Activated CD8-positive, alpha-beta memory T cell treated with anti-CD3 and anti-CD28 coated beads, Interleukin-2, amount 50 U/mL, for 4 hours (primary cell): Measurements from ENCODE around the gene COBLL1.
A peak's percentile ranks its signal among the peaks of the same experiment; 100 is the strongest.
"Not testable (repeated sequence)": the region's sequence is repeated elsewhere in the genome, so short reads cannot be mapped to it uniquely, and the experiment has no call there.

ENCODE experiments used
- DNase-seq: peaks from one replicate; pipeline ENCODE4 v3.0.0-alpha.2; 2020

COBLL1 gene, protein sequence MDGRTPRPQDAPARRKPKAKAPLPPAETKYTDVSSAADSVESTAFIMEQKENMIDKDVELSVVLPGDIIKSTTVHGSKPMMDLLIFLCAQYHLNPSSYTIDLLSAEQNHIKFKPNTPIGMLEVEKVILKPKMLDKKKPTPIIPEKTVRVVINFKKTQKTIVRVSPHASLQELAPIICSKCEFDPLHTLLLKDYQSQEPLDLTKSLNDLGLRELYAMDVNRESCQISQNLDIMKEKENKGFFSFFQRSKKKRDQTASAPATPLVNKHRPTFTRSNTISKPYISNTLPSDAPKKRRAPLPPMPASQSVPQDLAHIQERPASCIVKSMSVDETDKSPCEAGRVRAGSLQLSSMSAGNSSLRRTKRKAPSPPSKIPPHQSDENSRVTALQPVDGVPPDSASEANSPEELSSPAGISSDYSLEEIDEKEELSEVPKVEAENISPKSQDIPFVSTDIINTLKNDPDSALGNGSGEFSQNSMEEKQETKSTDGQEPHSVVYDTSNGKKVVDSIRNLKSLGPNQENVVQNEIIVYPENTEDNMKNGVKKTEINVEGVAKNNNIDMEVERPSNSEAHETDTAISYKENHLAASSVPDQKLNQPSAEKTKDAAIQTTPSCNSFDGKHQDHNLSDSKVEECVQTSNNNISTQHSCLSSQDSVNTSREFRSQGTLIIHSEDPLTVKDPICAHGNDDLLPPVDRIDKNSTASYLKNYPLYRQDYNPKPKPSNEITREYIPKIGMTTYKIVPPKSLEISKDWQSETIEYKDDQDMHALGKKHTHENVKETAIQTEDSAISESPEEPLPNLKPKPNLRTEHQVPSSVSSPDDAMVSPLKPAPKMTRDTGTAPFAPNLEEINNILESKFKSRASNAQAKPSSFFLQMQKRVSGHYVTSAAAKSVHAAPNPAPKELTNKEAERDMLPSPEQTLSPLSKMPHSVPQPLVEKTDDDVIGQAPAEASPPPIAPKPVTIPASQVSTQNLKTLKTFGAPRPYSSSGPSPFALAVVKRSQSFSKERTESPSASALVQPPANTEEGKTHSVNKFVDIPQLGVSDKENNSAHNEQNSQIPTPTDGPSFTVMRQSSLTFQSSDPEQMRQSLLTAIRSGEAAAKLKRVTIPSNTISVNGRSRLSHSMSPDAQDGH

DNA sequence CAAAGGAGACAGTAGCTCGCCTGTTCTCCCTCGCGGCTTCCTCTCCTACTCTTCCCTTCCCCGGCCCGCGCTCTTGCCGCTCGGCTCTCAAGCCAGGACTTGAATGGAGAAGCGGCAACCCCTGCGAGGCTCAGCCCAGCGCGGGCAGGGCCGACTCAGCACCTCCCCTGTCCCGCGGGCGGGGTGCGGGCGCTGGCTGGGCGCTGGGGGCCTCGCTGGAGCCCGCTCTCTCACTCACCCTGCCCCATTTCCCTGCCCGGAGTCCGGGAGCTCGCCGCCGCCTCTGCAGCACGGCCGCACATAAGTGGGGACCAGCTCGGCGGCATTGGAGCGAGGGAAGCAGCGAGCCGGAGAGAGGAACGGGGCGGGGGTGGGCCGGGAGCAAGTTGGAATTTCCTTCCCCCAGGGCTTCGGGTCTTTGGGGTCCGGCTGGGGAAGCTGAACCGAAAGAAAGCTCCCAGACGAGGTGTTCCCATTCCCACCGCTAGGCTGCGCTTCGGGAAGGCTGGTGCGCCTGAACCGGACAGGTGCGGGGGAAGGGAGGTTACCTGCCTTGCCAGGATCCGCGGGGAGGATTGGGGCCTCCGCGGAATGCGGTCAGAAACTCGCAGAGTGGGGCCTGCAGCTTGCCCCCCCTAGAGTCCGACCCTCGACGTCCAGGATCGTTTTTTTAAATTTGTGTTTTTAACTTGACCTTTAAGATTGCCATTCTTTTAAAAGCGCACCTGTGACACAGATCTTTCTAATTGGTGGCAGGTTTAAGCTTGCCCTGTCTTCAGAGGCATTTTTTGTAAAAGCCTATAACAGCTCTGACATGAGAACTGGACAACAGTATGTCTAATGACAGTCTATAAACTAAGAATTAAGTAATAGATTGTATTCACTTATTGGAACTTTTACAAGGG, at the start of gene COBLL1:
Gene COBLL1 (minus strand): TSS at position 105 of the 905 bp plus-strand sequence. CDS start 627 bp downstream, outside the sequence.
- DNase-seq, result peak; percentile 18

DNA sequence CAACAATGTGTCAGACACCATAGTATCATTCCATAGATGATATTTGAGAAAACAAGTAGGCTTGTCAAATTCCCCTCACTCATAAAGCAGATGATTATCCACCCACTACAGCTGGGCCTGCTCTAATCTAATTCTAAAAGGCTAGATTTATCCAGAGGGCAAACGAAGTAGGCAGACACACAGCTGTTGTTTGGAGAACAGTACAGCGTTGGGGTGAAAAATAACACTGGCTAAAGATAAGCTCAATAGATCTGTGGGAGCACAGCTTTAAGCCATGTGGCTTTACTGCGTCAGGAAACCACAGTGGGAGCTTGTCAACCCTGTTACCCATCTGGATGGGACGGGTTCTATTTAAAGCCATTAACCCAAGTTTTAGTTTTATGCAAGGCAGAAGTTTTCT, 48.9 kb upstream of the COBLL1 start:
- DNase-seq, result no peak

GRCh38 chr2:164888592-164888991, 47.0 kb upstream of the COBLL1 start:
- no peak for DNase-seq

DNA sequence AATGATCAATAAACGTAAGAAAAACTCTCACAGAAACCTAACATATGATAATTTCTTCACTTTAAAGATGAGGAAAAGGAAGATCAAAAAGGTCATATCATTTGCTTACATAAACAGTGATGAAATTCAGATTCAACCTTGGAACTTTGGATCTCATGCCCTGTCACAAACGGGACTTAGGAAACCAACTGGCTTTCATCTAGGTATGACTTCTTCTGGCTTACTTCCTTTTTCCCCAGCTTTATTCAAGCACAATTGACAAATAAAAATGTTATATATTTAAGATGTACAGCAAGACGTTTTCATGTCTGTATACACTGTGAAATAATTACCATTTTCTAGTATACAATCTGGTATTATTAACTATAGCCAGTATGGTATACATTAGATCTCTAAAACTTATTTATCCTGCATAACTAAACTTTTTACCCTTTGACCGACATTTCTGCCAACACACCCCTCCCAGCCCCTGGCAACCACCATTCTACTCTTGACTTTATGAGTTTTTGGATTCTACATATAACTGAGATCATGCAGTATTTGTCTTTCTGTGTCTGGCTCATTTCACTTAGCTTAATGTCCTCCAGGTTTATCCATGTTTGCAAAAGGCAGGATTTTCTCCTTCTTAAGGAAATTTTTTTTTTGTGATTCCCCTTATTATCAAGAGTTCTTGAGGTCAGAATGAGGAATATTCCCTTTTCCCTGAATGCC, 46.0 kb upstream of the COBLL1 start:
- no peak for DNase-seq

- DNase-seq, result no peak
Observed at GRCh38 chr2:164882276-164882675, 40.7 kb upstream of the COBLL1 start.

DNA sequence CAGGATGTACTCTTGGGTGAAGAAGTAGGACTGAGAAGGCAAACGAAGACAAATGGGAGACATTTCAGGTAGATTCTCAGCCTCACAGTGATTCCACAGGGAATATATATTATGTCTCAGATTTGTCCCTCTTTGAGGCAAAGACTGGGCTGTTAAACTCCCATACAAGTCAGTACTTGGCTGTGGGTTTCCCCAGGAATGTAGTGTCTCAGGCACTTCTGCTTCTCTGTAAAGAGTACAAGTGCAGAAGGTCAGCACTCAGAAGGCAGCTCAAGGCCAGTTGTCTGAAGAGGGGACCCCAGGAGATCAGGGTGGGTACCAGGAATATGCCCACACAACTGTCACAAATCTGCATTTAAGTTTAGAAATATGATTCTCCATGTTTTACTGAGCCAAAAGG, 39.9 kb upstream of the COBLL1 start:
- no peak for DNase-seq

GRCh38 chr2:164879901-164880535, 38.4 kb upstream of the COBLL1 start:
- no peak for DNase-seq

GRCh38 chr2:164877927-164878326, 36.3 kb upstream of the COBLL1 start:
- no peak for DNase-seq

DNA sequence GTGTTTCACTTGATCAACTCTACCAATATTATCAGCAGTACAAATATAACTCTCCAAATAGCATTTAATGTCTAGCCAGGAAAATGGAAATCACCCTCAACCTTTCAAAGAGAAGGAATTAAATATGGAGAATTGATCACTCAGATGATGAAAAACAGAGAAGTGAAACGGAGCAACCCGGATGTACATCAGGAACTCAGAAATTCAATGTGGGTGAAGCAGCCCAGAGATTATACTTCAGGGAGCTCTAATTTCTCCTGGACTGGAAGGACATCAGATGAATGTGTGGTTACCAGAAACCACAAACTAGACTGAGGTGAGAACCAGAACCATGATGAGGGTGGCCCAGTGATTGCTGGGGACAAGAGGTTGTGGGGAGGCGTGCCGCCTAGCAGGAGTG, 35.5 kb upstream of the COBLL1 start:
- no peak for DNase-seq

GRCh38 chr2:164875334-164876205, 33.9 kb upstream of the COBLL1 start:
- DNase-seq, result no peak

- no peak for DNase-seq
Observed at GRCh38 chr2:164873210-164873908, 31.7 kb upstream of the COBLL1 start.

- no peak for DNase-seq
Observed at GRCh38 chr2:164871404-164871803, 29.8 kb upstream of the COBLL1 start.

DNA sequence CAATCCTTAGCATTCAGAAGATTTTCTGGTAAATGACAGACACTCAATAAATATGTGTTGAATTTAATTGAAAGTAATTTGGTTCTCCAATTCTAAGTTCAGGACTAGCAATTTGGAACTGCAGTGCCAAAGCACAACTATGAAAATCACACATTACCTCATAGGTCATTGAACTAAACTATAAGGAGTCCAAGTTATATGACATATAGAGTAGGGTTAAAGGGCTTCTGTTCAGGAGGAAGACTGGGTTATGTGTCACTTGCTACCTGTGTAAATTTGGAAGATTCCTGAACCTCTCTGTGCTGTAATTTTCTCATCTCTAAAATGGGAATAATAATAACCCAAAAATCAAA, 27.8 kb upstream of the COBLL1 start:
- DNase-seq, result no peak

GRCh38 chr2:164868563-164869419, 27.2 kb upstream of the COBLL1 start:
- no peak for DNase-seq

- no peak for DNase-seq
Observed at GRCh38 chr2:164867779-164868397, 26.3 kb upstream of the COBLL1 start.

- DNase-seq, result not testable (repeated sequence)
Observed at GRCh38 chr2:164866381-164866780, 24.8 kb upstream of the COBLL1 start.

DNA sequence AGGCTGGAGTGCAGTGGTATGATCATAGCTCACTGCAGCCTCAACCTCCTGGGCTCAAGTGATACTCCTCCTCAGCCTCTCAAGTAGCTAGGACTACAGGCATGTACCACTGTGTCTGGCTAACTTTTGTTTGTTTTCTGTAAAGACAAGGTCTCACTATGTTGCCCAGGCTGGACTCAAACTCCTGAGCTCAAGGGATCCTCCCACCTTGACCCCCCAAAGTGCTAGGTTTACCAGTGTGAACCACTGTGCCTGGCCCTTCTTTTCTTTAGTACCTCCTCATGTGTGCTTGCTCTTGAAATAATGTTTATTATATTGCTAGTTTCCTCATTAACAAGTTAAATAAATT, 19.0 kb upstream of the COBLL1 start:
- DNase-seq, result no peak
